Fibroblast of lung (primary cell): Measurements from ENCODE around the gene GNE.

Experiments
- CTCF ChIP-seq, 2 donors: IDR thresholded peaks in 1 of 2; conservative IDR thresholded peaks in 1 of 2; 1 replicate in 1 of 2; 2 replicates in 1 of 2; pipeline ENCODE4 v1.5.1; 2011 to 2012; ENCODE audit warnings: low read length in 2 of 2, control low read depth in 1 of 2, inconsistent platforms in 1 of 2, low read depth in 1 of 2, mild to moderate bottlenecking in 1 of 2
- EZH2 ChIP-seq: IDR thresholded peaks from 2 replicates; pipeline ENCODE4 v1.5.1; 2012; ENCODE audit warnings: low read length, control low read depth, mild to moderate bottlenecking; ENCODE audit errors: missing control alignments

GRCh38 chr9:36211510-36211909 lies 46.7 kb downstream of the GNE start:
- TF ChIP-seq CTCF (conservative IDR thresholded peaks at IDR 0.05 in 1 of 2, IDR thresholded peaks at IDR 0.05 in 1 of 2; ENCODE audit: low read depth in 1 of 2, low read length in 2 of 2) (no peak), EZH2 (no peak)
